ENCODE results near the gene BRSK2. TPM values are rescaled to one million over a fixed set of nuclear protein-coding genes. Genes with fewer than 3 reads are reported as not detected.

Gene BRSK2
- total and polyA plus RNA-seq, 2 of the 4 experiments (the other 2 are of a cell fraction), result 0.18 to 0.62 TPM

GRCh38 chr11:1500466-1501420 is 111.0 kb downstream of the BRSK2 start:
- intact Hi-C loops (cut with micrococcal nuclease), result no loop called here
- peaks cover 92% of the 10 kb centered on the region for H4K20me1 ChIP-seq (ENCODE audit: insufficient read depth, low read length)
- no TSS peak for BruUV-seq (replicated peaks)

More at GRCh38 chr11:1500466-1501420, 111.0 kb downstream of the BRSK2 start:
- DNase-seq (no peak), ATAC-seq (ENCODE audit: low read depth) (no peak)
- H2AFZ ChIP-seq (replicated peaks; ENCODE audit: low read length, poor library complexity), result no peak overlapping the region
- no peaks in the 10 kb centered on the region for H3K9me3 ChIP-seq (ENCODE audit: control insufficient read depth, insufficient read depth, low read length)
- no peak overlapping the region for H3K4me3 ChIP-seq (ENCODE audit: insufficient read depth, low read depth, low read length)
- TF ChIP-seq CEBPB (IDR thresholded peaks at IDR 0.05; ENCODE audit: low read depth, low read length) (no peak), MAFK (IDR thresholded peaks at IDR 0.05; ENCODE audit: low read depth, low read length) (peak; percentile 86)
- H3K27me3 ChIP-seq (ENCODE audit: control insufficient read depth, insufficient read depth, low read length), result no peaks in the 10 kb centered on the region
- peaks cover 32 to 85% of the 10 kb centered on the region in 2 experiments for H3K79me1 ChIP-seq (ENCODE audit: low read depth in 1 of 2, low read length in 2 of 2)
- no peak overlapping the region for H3K4me2 ChIP-seq (ENCODE audit: low read depth, low read length)
- H3K14ac ChIP-seq (replicated peaks; ENCODE audit: low read depth, low read length), result no peak overlapping the region
- no peak overlapping the region for H3K18ac ChIP-seq (ENCODE audit: low read depth, low read length)
- H3K36me3 ChIP-seq (ENCODE audit: control insufficient read depth, insufficient read depth, low read length), result peaks cover 4% of the 10 kb centered on the region
- H3K56ac ChIP-seq (ENCODE audit: extremely low read depth, insufficient read depth, low read length), result no peak overlapping the region
- no peak overlapping the region for H2BK15ac ChIP-seq (ENCODE audit: low read depth, low read length)
- H4K91ac ChIP-seq (ENCODE audit: insufficient read depth, low read depth, low read length), result no peak overlapping the region
- H2BK120ac ChIP-seq (ENCODE audit: low read depth, low read length), result no peak overlapping the region
- H3K9me1 ChIP-seq (ENCODE audit: insufficient read depth, low read length), result peaks cover 15% of the 10 kb centered on the region
- no peak overlapping the region for H3K9ac ChIP-seq (ENCODE audit: low read depth, low read length)
- H2BK5ac ChIP-seq (ENCODE audit: low read depth, low read length, poor library complexity, severe bottlenecking), result no peak overlapping the region
- H3K27ac ChIP-seq (ENCODE audit: insufficient read depth, low read length), result no peak overlapping the region
- H2AK9ac ChIP-seq (replicated peaks; ENCODE audit: low read depth, low read length, poor library complexity), result no peak overlapping the region
- H4K8ac ChIP-seq (ENCODE audit: low read depth in 2 of 2, low read length in 2 of 2), result no peak overlapping the region
- H3K4me1 ChIP-seq (ENCODE audit: control insufficient read depth, insufficient read depth, low read length), result no peaks in the 10 kb centered on the region; the same call in 1 of the 2 replicates
- H2AK5ac ChIP-seq (ENCODE audit: low read depth, low read length), result no peak overlapping the region
- dilution Hi-C loops (cut with HindIII; ENCODE audit: low sequenced_read_pairs, unreplicated experiment), result no loop called here
- no peak overlapping the region for H3K23ac ChIP-seq (ENCODE audit: low read depth, low read length)
- 92% methylated on average over 16 of the region's 28 CpGs; no CpG with 5 or more reads in 1 of the 2 experiments for WGBS, 2 experiments (ENCODE audit: extremely low coverage in 2 of 2, insufficient read length in 1 of 2)
- H3K4ac ChIP-seq (ENCODE audit: low read depth, low read length), result no peak overlapping the region
- ChIA-PET POLR2A (ENCODE audit: unreplicated experiment) (no interaction called here), CTCF (no interaction called here)
- H4K5ac ChIP-seq (ENCODE audit: low read depth, low read length), result no peak overlapping the region
- in situ Hi-C loops (cut with MboI; ENCODE audit: low sequenced_read_pairs), result loop anchor here (25.0 kb wide), 1 partner anchor 288 kb away; the partner anchor contains the start of gene MUC5B
- H2BK20ac ChIP-seq (ENCODE audit: low read depth, low read length), result no peak overlapping the region

Measured in IMR-90 (cell line).